HFFc6 (cell line): ENCODE results near the gene TBC1D4. TPM values are rescaled to one million over a fixed set of nuclear protein-coding genes. Genes with fewer than 3 reads are reported as not detected.
A peak's percentile ranks its signal among the peaks of the same experiment; 100 is the strongest.
"Not testable (repeated sequence)": the region's sequence is repeated elsewhere in the genome, so short reads cannot be mapped to it uniquely, and the experiment has no call there.

Experiments used
- DNase-seq: peaks from one replicate; pipeline ENCODE4 v3.0.0-alpha.2; 2018
- H3K27ac Mint-ChIP-seq: 2 replicates; pipeline ENCODE4 v1.8.0; 2020; ENCODE audit warnings: mild to moderate bottlenecking, mixed read lengths
- H3K27me3 Mint-ChIP-seq: 2 replicates; pipeline ENCODE4 v1.8.0; 2021; ENCODE audit warnings: mild to moderate bottlenecking, moderate library complexity, mixed read lengths; ENCODE audit not compliant: insufficient read depth
- H3K36me3 Mint-ChIP-seq: 2 replicates; pipeline ENCODE4 v1.8.0; 2021; ENCODE audit warnings: low read depth, mixed read lengths
- H3K4me1 Mint-ChIP-seq: 2 replicates; pipeline ENCODE4 v1.8.0; 2020; ENCODE audit warnings: low read depth, mixed read lengths
- H3K4me3 Mint-ChIP-seq: 2 replicates; pipeline ENCODE4 v1.8.0; 2020; ENCODE audit warnings: mild to moderate bottlenecking, moderate library complexity, mixed read lengths
- H3K9me3 Mint-ChIP-seq: 2 replicates; pipeline ENCODE4 v1.8.0; 2020; ENCODE audit warnings: mild to moderate bottlenecking, mixed read lengths
- CTCF ChIP-seq: fragments of 200-600 bp; sonication (generic); IDR thresholded peaks from 2 replicates; pipeline ENCODE4 v1.5.0; 2021; ENCODE audit warnings: antibody characterized with exemption, mild to moderate bottlenecking
- total RNA-seq, 6 experiments: library from RNA; stranded (reverse); fragmentation: NEBNext Ultra II Directional; extraction: Animal tissue kit (Norgen Biotek cat#: 25700); gene quantifications; 2 replicates in 1 of 6; 3 replicates in 5 of 6; pipeline ENCODE4 v1.2.3, GENCODE V29; 2021

TBC1D4 gene
- total RNA-seq, 6 experiments from 2014 or later = 13.6 to 20.6 (median 16.6) TPM

- Mint-ChIP-seq H3K4me1 (peaks cover 16% of the 10 kb centered on the region), H3K36me3 (peaks cover 21% of the 10 kb centered on the region), H3K27me3 (no peaks in the 10 kb centered on the region; the same call in 1 of the 2 replicates), H3K9me3 (no peaks in the 10 kb centered on the region), H3K27ac (no peak overlapping the region), H3K4me3 (no peak overlapping the region)
- no peak for TF ChIP-seq CTCF
- no peak for DNase-seq
Observed at GRCh38 chr13:75308222-75308621, 173.7 kb downstream of the TBC1D4 start.

- Mint-ChIP-seq H3K4me3 (peak overlapping the region; percentile 21), H3K9me3 (no peaks in the 10 kb centered on the region), H3K27ac (peak overlapping the region; percentile 20; the same call in 1 of the 2 replicates), H3K27me3 (no peaks in the 10 kb centered on the region; the same call in 1 of the 2 replicates), H3K4me1 (peaks cover 16% of the 10 kb centered on the region), H3K36me3 (peaks cover 21% of the 10 kb centered on the region)
- DNase-seq = peak; percentile 23
- no peak for TF ChIP-seq CTCF
Observed at GRCh38 chr13:75307370-75307949, 174.5 kb downstream of the TBC1D4 start.

GRCh38 chr13:75306967-75307366 lies 175.0 kb downstream of the TBC1D4 start:
- DNase-seq, H3K9me3 Mint-ChIP-seq, H3K27me3 Mint-ChIP-seq, H3K27ac Mint-ChIP-seq: not testable (repeated sequence)
- Mint-ChIP-seq H3K36me3 (peaks cover 21% of the 10 kb centered on the region), H3K4me1 (peaks cover 16% of the 10 kb centered on the region), H3K4me3 (peak overlapping the region; percentile 21; the same call in 1 of the 2 replicates)

GRCh38 chr13:75305059-75305458 lies 176.9 kb downstream of the TBC1D4 start:
- no peaks in the 10 kb centered on the region for H3K9me3 Mint-ChIP-seq
- H3K27me3 Mint-ChIP-seq = no peaks in the 10 kb centered on the region
- peaks cover 25% of the 10 kb centered on the region for H3K4me1 Mint-ChIP-seq
- no peak overlapping the region for H3K27ac Mint-ChIP-seq
- no peak overlapping the region for H3K4me3 Mint-ChIP-seq
- DNase-seq = no peak
- TF ChIP-seq CTCF = no peak
- peaks cover 9% of the 10 kb centered on the region; the same call in 1 of the 2 replicates for H3K36me3 Mint-ChIP-seq

- no peak overlapping the region for H3K27ac Mint-ChIP-seq
- DNase-seq = no peak
- peaks cover 28% of the 10 kb centered on the region for H3K4me1 Mint-ChIP-seq
- no peaks in the 10 kb centered on the region for H3K27me3 Mint-ChIP-seq
- peaks cover 9% of the 10 kb centered on the region; the same call in 1 of the 2 replicates for H3K36me3 Mint-ChIP-seq
- H3K9me3 Mint-ChIP-seq = no peaks in the 10 kb centered on the region
- TF ChIP-seq CTCF = no peak
- H3K4me3 Mint-ChIP-seq = no peak overlapping the region
Observed at GRCh38 chr13:75303263-75303662, 178.7 kb downstream of the TBC1D4 start.

GRCh38 chr13:75302071-75302698 lies 179.8 kb downstream of the TBC1D4 start:
- no peak for TF ChIP-seq CTCF
- H3K36me3 Mint-ChIP-seq = peaks cover 9% of the 10 kb centered on the region; the same call in 1 of the 2 replicates
- H3K27me3 Mint-ChIP-seq = no peaks in the 10 kb centered on the region
- no peak for DNase-seq
- H3K4me1 Mint-ChIP-seq = peaks cover 18% of the 10 kb centered on the region
- no peak overlapping the region for H3K4me3 Mint-ChIP-seq
- no peaks in the 10 kb centered on the region for H3K9me3 Mint-ChIP-seq
- no peak overlapping the region for H3K27ac Mint-ChIP-seq
